DND-41 (cell line): Measurements from ENCODE around the gene PRR16.
A peak's percentile ranks its signal among the peaks of the same experiment; 100 is the strongest.

ENCODE experiments used
- ATAC-seq: fragments of 200-7000 bp; cut with Tn5 transposase; 3 replicates; pipeline ENCODE4 v1.9.1; 2021; ENCODE audit warnings: low read depth; ENCODE audit not compliant: insufficient read depth
- DNase-seq: peaks from one replicate; pipeline ENCODE4 v3.0.0-alpha.2; 2020
- H2AFZ ChIP-seq: 2 replicates; pipeline ENCODE4 v1.6.0; 2012; ENCODE audit warnings: low read depth, low read length
- H3K27ac ChIP-seq: 2 replicates; pipeline ENCODE4 v1.5.1; 2012; ENCODE audit warnings: low read length, inconsistent platforms
- H3K27me3 ChIP-seq: fragments of 200-600 bp; sonication (generic); 2 replicates; pipeline ENCODE4 v1.6.0; 2012; ENCODE audit warnings: low read length, mild to moderate bottlenecking, inconsistent platforms; ENCODE audit not compliant: insufficient read depth, poor library complexity
- H3K36me3 ChIP-seq: 2 replicates; pipeline ENCODE4 v1.5.1; 2012; ENCODE audit warnings: low read length, inconsistent platforms; ENCODE audit not compliant: insufficient read depth
- H3K4me1 ChIP-seq: 2 replicates; pipeline ENCODE4 v1.5.1; 2012; ENCODE audit warnings: mild to moderate bottlenecking, low read length; ENCODE audit not compliant: insufficient read depth
- H3K4me2 ChIP-seq: 2 replicates; pipeline ENCODE4 v1.6.0; 2012; ENCODE audit warnings: mild to moderate bottlenecking, moderate library complexity, low read length, inconsistent platforms; ENCODE audit not compliant: insufficient read depth
- H3K4me3 ChIP-seq, 2 experiments: fragments of 200-600 bp in 1 of 2; shearing (Covaris generic) in 1 of 2; 2 replicates each; pipeline ENCODE4 v1.5.1; 2012 to 2016; ENCODE audit warnings: inconsistent platforms in 2 of 2, low read length in 2 of 2, mild to moderate bottlenecking in 2 of 2, low read depth in 1 of 2, moderate library complexity in 1 of 2
- H3K79me2 ChIP-seq: 2 replicates; pipeline ENCODE4 v1.6.0; 2012; ENCODE audit warnings: low read length, inconsistent platforms; ENCODE audit not compliant: insufficient read depth
- H3K9ac ChIP-seq: 2 replicates; pipeline ENCODE4 v1.6.0; 2012; ENCODE audit warnings: low read depth, mild to moderate bottlenecking, inconsistent platforms, low read length, moderate library complexity
- H3K9me3 ChIP-seq: 2 replicates; pipeline ENCODE4 v1.5.1; 2012; ENCODE audit warnings: low read length, moderate library complexity, mild to moderate bottlenecking, inconsistent platforms; ENCODE audit not compliant: insufficient read depth, severe bottlenecking
- H4K20me1 ChIP-seq: 2 replicates; pipeline ENCODE4 v1.6.0; 2012; ENCODE audit warnings: low read length; ENCODE audit not compliant: insufficient read depth
- EZH2 ChIP-seq: IDR thresholded peaks from 3 replicates; pipeline ENCODE4 v1.6.1; 2012; ENCODE audit warnings: borderline replicate concordance, low read depth, mild to moderate bottlenecking, moderate library complexity, low read length, inconsistent platforms; ENCODE audit not compliant: severe bottlenecking
- TF ChIP-seq, protein P1 (sequence below): IDR thresholded peaks from 2 replicates; pipeline ENCODE4 v1.5.1; 2012; ENCODE audit warnings: borderline replicate concordance, low read length, moderate library complexity, mild to moderate bottlenecking; ENCODE audit not compliant: poor library complexity, severe bottlenecking; ENCODE audit errors: extremely low read depth

The PRR16 gene

GRCh38 chr5:120604884-120605283, 140.8 kb downstream of the PRR16 start:
- H4K20me1 ChIP-seq = no peaks in the 10 kb centered on the region
- ATAC-seq = no peak
- H3K9me3 ChIP-seq = peaks cover 4% of the 10 kb centered on the region
- no peaks in the 10 kb centered on the region for H3K36me3 ChIP-seq
- H3K79me2 ChIP-seq = no peaks in the 10 kb centered on the region
- H3K4me3 ChIP-seq = no peak overlapping the region
- no peak for TF ChIP-seq EZH2
- TF ChIP-seq, protein P1, sequence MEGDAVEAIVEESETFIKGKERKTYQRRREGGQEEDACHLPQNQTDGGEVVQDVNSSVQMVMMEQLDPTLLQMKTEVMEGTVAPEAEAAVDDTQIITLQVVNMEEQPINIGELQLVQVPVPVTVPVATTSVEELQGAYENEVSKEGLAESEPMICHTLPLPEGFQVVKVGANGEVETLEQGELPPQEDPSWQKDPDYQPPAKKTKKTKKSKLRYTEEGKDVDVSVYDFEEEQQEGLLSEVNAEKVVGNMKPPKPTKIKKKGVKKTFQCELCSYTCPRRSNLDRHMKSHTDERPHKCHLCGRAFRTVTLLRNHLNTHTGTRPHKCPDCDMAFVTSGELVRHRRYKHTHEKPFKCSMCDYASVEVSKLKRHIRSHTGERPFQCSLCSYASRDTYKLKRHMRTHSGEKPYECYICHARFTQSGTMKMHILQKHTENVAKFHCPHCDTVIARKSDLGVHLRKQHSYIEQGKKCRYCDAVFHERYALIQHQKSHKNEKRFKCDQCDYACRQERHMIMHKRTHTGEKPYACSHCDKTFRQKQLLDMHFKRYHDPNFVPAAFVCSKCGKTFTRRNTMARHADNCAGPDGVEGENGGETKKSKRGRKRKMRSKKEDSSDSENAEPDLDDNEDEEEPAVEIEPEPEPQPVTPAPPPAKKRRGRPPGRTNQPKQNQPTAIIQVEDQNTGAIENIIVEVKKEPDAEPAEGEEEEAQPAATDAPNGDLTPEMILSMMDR = no peak
- H2AFZ ChIP-seq = no peak overlapping the region
- no peaks in the 10 kb centered on the region for H3K4me1 ChIP-seq
- no peak overlapping the region for H3K4me2 ChIP-seq
- H3K9ac ChIP-seq = no peak overlapping the region
- no peaks in the 10 kb centered on the region for H3K27me3 ChIP-seq
- no peak for DNase-seq
- H3K27ac ChIP-seq = no peak overlapping the region

DNA sequence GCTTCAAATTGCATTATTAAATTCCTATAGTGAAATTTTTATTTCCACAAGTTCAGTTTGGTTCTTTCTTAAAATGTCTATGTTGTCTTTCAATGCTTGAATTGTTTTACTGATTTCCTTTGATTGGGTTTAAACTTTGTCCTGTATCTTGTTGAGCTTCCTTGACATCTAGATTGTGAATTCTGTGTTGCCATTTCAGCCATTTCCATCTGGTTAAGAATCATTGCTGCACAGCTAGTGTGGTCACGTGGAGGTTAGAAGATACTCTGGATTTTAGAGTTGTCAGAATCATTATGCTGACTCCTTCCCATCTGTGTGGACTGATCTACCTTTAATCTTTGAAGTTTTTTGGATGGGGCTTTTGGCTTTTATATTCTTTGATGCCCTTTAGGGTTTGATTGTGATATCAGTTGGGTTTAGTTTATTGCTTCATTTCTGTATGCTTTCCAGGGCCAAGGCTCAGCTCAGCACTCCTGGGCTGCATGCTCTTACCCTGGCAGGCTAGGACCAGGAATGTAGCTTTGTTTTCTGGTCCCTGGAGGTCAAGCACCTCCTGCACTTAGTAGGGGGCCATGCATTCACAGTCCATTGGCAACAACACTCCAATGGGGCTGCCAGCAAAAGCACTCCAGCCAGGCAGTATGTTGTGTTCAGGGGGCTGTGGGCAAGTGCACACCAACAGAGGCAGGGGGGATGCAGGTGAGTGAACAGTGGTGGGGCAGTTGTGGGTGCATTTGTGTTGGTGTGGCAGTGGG, 141.4 kb downstream of the PRR16 start:
- DNase-seq = no peak
- no peak overlapping the region for H3K4me3 ChIP-seq

GRCh38 chr5:120609570-120609969, 145.5 kb downstream of the PRR16 start:
- H2AFZ ChIP-seq = peak overlapping the region; percentile 38; the same call in 1 of the 2 replicates
- H3K4me3 ChIP-seq = no peak overlapping the region
- no peaks in the 10 kb centered on the region for H3K27me3 ChIP-seq
- DNase-seq (no peak), ATAC-seq (no peak)
- no peak overlapping the region for H3K27ac ChIP-seq
- no peaks in the 10 kb centered on the region for H3K36me3 ChIP-seq
- H3K79me2 ChIP-seq = no peaks in the 10 kb centered on the region
- H3K4me2 ChIP-seq = no peak overlapping the region
- TF ChIP-seq, protein P1 = no peak
- no peak for TF ChIP-seq EZH2
- no peaks in the 10 kb centered on the region for H3K4me1 ChIP-seq
- H4K20me1 ChIP-seq = no peaks in the 10 kb centered on the region
- H3K9ac ChIP-seq = no peak overlapping the region
- H3K9me3 ChIP-seq = no peaks in the 10 kb centered on the region

More for the DNA sequence above, 141.4 kb downstream of the PRR16 start:
- Histone ChIP-seq H3K9me3 (peaks cover 4% of the 10 kb centered on the region), H3K9ac (no peak overlapping the region), H3K79me2 (no peaks in the 10 kb centered on the region), H2AFZ (no peak overlapping the region), H4K20me1 (no peaks in the 10 kb centered on the region), H3K27me3 (no peaks in the 10 kb centered on the region), H3K4me2 (no peak overlapping the region), H3K4me1 (no peaks in the 10 kb centered on the region), H3K36me3 (no peaks in the 10 kb centered on the region), H3K27ac (no peak overlapping the region)
- no peak for TF ChIP-seq EZH2
- TF ChIP-seq, protein P1 = no peak
- ATAC-seq = no peak
